GM19099 (cell line): Measurements from ENCODE around the gene ZNF511.

Experiments
- POLR2A ChIP-seq: IDR thresholded peaks from 3 replicates; pipeline ENCODE4 v1.6.1; 2011; ENCODE audit warnings: low read depth; ENCODE audit not compliant: insufficient read length; ENCODE audit errors: extremely low read depth

Gene ZNF511

GRCh38 chr10:133358162-133358924, 49.6 kb downstream of the ZNF511 start:
- no peak for TF ChIP-seq POLR2A

- TF ChIP-seq POLR2A, result no peak
These were observed 50.2 kb downstream of the ZNF511 start for GRCh38 chr10:133358925-133359310.

- TF ChIP-seq POLR2A, result no peak
These were observed 50.8 kb downstream of the ZNF511 start for GRCh38 chr10:133359554-133359971.

- TF ChIP-seq POLR2A, result no peak
These were observed 51.4 kb downstream of the ZNF511 start for GRCh38 chr10:133359972-133360610.

GRCh38 chr10:133361227-133361626, 52.5 kb downstream of the ZNF511 start:
- no peak for TF ChIP-seq POLR2A

- no peak for TF ChIP-seq POLR2A
These were observed 53.2 kb downstream of the ZNF511 start for GRCh38 chr10:133361773-133362441.
